COLO668 (cell line): Measurements from ENCODE around the gene SCART1.

Experiments used
- DNase-seq: peaks from one replicate; lab custom pipeline; 2025; ENCODE audit not compliant: unreplicated experiment; lab: John Stamatoyannopoulos, UW

The SCART1 gene

GRCh38 chr10:133515471-133515870 is 61.7 kb downstream of the SCART1 start:
- no peak for DNase-seq

- no peak for DNase-seq
Measured at GRCh38 chr10:133516057-133516456, 62.3 kb downstream of the SCART1 start.

- peak; percentile 63 for DNase-seq
Measured at GRCh38 chr10:133518517-133518916, 64.8 kb downstream of the SCART1 start.
